ENCODE results near the gene BCAR1. TPM values are rescaled to one million over a fixed set of nuclear protein-coding genes. Genes with fewer than 3 reads are reported as not detected.

BCAR1 gene
- total and polyA plus RNA-seq, 2 experiments from 2014 or later = 37.9 to 140 TPM

- TF ChIP-seq ZNF462 (CRISPR knock-in tag; IDR thresholded peaks at IDR 0.05) (no peak), ZNF114 (CRISPR knock-in tag; IDR thresholded peaks at IDR 0.05) (no peak), POLR2AphosphoS5 (IDR thresholded peaks at IDR 0.05; ENCODE audit: low read depth) (no peak), ZNF331 (CRISPR knock-in tag; IDR thresholded peaks at IDR 0.05; ENCODE audit: low read depth) (no peak), CREB1 (CRISPR knock-in tag; IDR thresholded peaks at IDR 0.05; ENCODE audit: low read depth) (no peak), JUNB (IDR thresholded peaks at IDR 0.05; ENCODE audit: unreplicated experiment) (no peak)
Measured at GRCh38 chr16:75234856-75235696, 16.3 kb downstream of the BCAR1 start (continued).

DNA sequence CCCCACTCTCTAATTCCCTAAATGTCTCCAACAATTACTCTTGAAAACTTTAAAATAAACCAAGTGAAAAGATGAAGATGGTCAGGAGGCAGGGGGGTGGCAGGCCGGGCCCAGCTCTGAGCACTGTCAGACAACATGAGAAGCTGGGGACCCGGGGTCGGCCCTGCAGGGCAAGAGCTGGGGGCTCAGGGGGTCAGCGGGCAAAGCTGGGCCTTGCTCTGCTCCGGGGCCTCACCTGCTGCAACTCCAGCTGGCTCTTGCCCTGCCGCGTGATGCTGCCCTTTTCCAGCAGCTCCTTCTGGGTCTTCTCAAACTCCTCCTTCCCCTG is 17.8 kb downstream of the BCAR1 start:
- Histone ChIP-seq H3K36me3 (ENCODE audit: insufficient read depth) (peaks cover 30% of the 10 kb centered on the region; the same call in 1 of the 2 replicates), H3F3A (replicated peaks; ENCODE audit: low read depth) (peaks cover 23% of the 10 kb centered on the region), H3K79me2 (replicated peaks; ENCODE audit: insufficient read depth) (peaks cover 19% of the 10 kb centered on the region), H2AFZ (no peak overlapping the region), H3K4me2 (no peak overlapping the region), H3K9me2 (ENCODE audit: insufficient read depth) (no peaks in the 10 kb centered on the region), H3K4me1 (ENCODE audit: insufficient read depth) (no peaks in the 10 kb centered on the region; the same call in 1 of the 2 replicates), H3K27me3 (ENCODE audit: insufficient read depth) (no peaks in the 10 kb centered on the region), H3K4me3 (no peak overlapping the region), H3K27ac (ENCODE audit: low read depth) (0 out of 2 replicates have a peak overlapping the region, but pooled peaks have one; percentile 76), H4K20me1 (replicated peaks; ENCODE audit: insufficient read depth) (peaks cover 14% of the 10 kb centered on the region; the same call in 1 of the 2 replicates)
- H3K27ac Mint-ChIP-seq = no peak overlapping the region
- H3K4me1 Mint-ChIP-seq = peaks cover 4% of the 10 kb centered on the region; the same call in 1 of the 3 replicates
- ATAC-seq (no peak), DNase-seq (ENCODE audit: low spot score) (no peak)
- H3K36me3 Mint-ChIP-seq (ENCODE audit: low read depth) = peaks cover 66% of the 10 kb centered on the region
- H3K9me3 Mint-ChIP-seq = no peaks in the 10 kb centered on the region
- H3K27me3 Mint-ChIP-seq (ENCODE audit: insufficient read depth, low read depth, poor library complexity) = peaks cover 20% of the 10 kb centered on the region
- H3K4me3 Mint-ChIP-seq = no peak overlapping the region
- TF ChIP-seq REST (IDR thresholded peaks at IDR 0.05; ENCODE audit: unreplicated experiment) = no peak
- TF ChIP-seq, protein P1, sequence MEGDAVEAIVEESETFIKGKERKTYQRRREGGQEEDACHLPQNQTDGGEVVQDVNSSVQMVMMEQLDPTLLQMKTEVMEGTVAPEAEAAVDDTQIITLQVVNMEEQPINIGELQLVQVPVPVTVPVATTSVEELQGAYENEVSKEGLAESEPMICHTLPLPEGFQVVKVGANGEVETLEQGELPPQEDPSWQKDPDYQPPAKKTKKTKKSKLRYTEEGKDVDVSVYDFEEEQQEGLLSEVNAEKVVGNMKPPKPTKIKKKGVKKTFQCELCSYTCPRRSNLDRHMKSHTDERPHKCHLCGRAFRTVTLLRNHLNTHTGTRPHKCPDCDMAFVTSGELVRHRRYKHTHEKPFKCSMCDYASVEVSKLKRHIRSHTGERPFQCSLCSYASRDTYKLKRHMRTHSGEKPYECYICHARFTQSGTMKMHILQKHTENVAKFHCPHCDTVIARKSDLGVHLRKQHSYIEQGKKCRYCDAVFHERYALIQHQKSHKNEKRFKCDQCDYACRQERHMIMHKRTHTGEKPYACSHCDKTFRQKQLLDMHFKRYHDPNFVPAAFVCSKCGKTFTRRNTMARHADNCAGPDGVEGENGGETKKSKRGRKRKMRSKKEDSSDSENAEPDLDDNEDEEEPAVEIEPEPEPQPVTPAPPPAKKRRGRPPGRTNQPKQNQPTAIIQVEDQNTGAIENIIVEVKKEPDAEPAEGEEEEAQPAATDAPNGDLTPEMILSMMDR (conservative IDR thresholded peaks at IDR 0.05; ENCODE audit: low read depth in 2 of 2) = no peak
- TF ChIP-seq STAT1 (IDR thresholded peaks at IDR 0.05; ENCODE audit: unreplicated experiment) = no peak
- TF ChIP-seq CREB1 (CRISPR knock-in tag; IDR thresholded peaks at IDR 0.05; ENCODE audit: low read depth) = no peak
- no peak for TF ChIP-seq EZH2phosphoT487 (IDR thresholded peaks at IDR 0.05; ENCODE audit: unreplicated experiment)
- TF ChIP-seq ZNF114 (CRISPR knock-in tag; IDR thresholded peaks at IDR 0.05) = no peak
- TF ChIP-seq, protein P2, sequence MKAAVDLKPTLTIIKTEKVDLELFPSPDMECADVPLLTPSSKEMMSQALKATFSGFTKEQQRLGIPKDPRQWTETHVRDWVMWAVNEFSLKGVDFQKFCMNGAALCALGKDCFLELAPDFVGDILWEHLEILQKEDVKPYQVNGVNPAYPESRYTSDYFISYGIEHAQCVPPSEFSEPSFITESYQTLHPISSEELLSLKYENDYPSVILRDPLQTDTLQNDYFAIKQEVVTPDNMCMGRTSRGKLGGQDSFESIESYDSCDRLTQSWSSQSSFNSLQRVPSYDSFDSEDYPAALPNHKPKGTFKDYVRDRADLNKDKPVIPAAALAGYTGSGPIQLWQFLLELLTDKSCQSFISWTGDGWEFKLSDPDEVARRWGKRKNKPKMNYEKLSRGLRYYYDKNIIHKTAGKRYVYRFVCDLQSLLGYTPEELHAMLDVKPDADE (IDR thresholded peaks at IDR 0.05) = no peak
- TF ChIP-seq ZNF331 (CRISPR knock-in tag; IDR thresholded peaks at IDR 0.05; ENCODE audit: low read depth) = no peak
- TF ChIP-seq POLR2AphosphoS5 (IDR thresholded peaks at IDR 0.05; ENCODE audit: low read depth) = no peak
